ENCODE data around the gene CCDC137. TPM values are rescaled to one million over a fixed set of nuclear protein-coding genes. Genes with fewer than 3 reads are reported as not detected.

Gene CCDC137
- total and polyA plus RNA-seq, 2 donors (not counting 3 experiments of a cell fraction or from before 2014, with no cell fraction given) = 12.9 to 32.2 TPM

- H3K36me3 ChIP-seq (ENCODE audit: control insufficient read depth in 2 of 2, extremely low read depth in 1 of 2, insufficient read depth in 2 of 2, low read length in 2 of 2) = no peaks in the 10 kb centered on the region
Observed at GRCh38 chr17:81713556-81714411, 47.2 kb downstream of the CCDC137 start.

More at GRCh38 chr17:81713556-81714411, 47.2 kb downstream of the CCDC137 start:
- BruUV-seq (replicated peaks) = no TSS peak
- ChIA-PET CTCF (interaction anchor here (1.6 kb wide), 1 partner anchor 21 kb away, joined by 6 read pairs; no protein-coding TSS in a partner anchor), POLR2A (interaction anchor here (0.6 kb wide), 2 partner anchors 135 to 212 kb away, joined by 4 to 9 read pairs; no protein-coding TSS in a partner anchor)
- no peak for DNase-seq (ENCODE audit: low read depth, low spot score)
- dilution Hi-C loops (cut with MboI; ENCODE audit: extremely low pct_ligation_motif_present, low sequenced_read_pairs) = no loop called here
- Histone ChIP-seq H3K27me3 (ENCODE audit: control insufficient read depth in 2 of 2, insufficient read depth in 2 of 2, low read length in 2 of 2) (no peaks in the 10 kb centered on the region), H3K4me1 (ENCODE audit: control insufficient read depth, extremely low read depth, insufficient read depth, low read length) (peaks cover 18% of the 10 kb centered on the region), H2AFZ (ENCODE audit: low read depth, low read length) (no peak overlapping the region), H3K9ac (replicated peaks; ENCODE audit: extremely low read depth, insufficient read depth, low read length) (no peak overlapping the region), H3K4me3 (replicated peaks in 1 of 3; ENCODE audit: insufficient read depth in 1 of 3, low read depth in 1 of 3, low read length in 3 of 3) (no peak overlapping the region), H4K20me1 (replicated peaks; ENCODE audit: control insufficient read depth, extremely low read depth, insufficient read depth, low read length) (no peaks in the 10 kb centered on the region), H3K9me1 (replicated peaks; ENCODE audit: control insufficient read depth, extremely low read depth, insufficient read depth, low read length) (no peaks in the 10 kb centered on the region), H3K9me3 (replicated peaks; ENCODE audit: control insufficient read depth, insufficient read depth, low read length) (no peaks in the 10 kb centered on the region), H3K79me2 (ENCODE audit: control insufficient read depth, insufficient read depth, low read length) (no peaks in the 10 kb centered on the region), H3K27ac (ENCODE audit: insufficient read depth, low read depth, low read length) (no peak overlapping the region), H3K4me2 (ENCODE audit: insufficient read depth, low read length) (no peak overlapping the region)
- intact Hi-C loops (cut with micrococcal nuclease) = no loop called here
- no peak for FAIRE-seq
- TF ChIP-seq MAX (IDR thresholded peaks at IDR 0.05; ENCODE audit: insufficient read depth, insufficient read length) (no peak), FOS (IDR thresholded peaks at IDR 0.05; ENCODE audit: borderline replicate concordance, insufficient read depth, low read length) (no peak), JUN (IDR thresholded peaks at IDR 0.05; ENCODE audit: borderline replicate concordance, insufficient read depth, insufficient read length, low read depth) (no peak), POLR2AphosphoS5 (IDR thresholded peaks at IDR 0.05; ENCODE audit: insufficient read depth, low read depth, low read length) (no peak), MYC (IDR thresholded peaks at IDR 0.05; ENCODE audit: low read depth, low read length) (no peak), GATA2 (IDR thresholded peaks at IDR 0.05; ENCODE audit: insufficient read depth, insufficient read length, low read depth, low read length) (no peak), CTCF (IDR thresholded peaks at IDR 0.05; ENCODE audit: extremely low read depth in 1 of 2, insufficient read depth in 1 of 2, low read depth in 1 of 2, low read length in 2 of 2) (no peak), EZH2 (IDR thresholded peaks at IDR 0.05; ENCODE audit: borderline replicate concordance, low read depth, low read length, severe bottlenecking) (no peak), POLR2A (IDR thresholded peaks at IDR 0.05; ENCODE audit: low read depth, low read length) (no peak)
